ENCODE data around the gene PEX10. TPM values are rescaled to one million over a fixed set of nuclear protein-coding genes. Genes with fewer than 3 reads are reported as not detected.

Gene PEX10
- total RNA-seq, 1 donor from 2014 or later = 26.5 TPM

- no peak for DNase-seq (ENCODE audit: low read depth)
- no peak overlapping the region for H3K4me3 ChIP-seq (ENCODE audit: low read depth, low read length)
- no peak for TF ChIP-seq CTCF (conservative IDR thresholded peaks at IDR 0.05; ENCODE audit: low read depth, low read length)
Observed at GRCh38 chr1:2372551-2373490, 39.5 kb downstream of the PEX10 start.

GRCh38 chr1:2368053-2368744 is 44.2 kb downstream of the PEX10 start:
- TF ChIP-seq CTCF (conservative IDR thresholded peaks at IDR 0.05; ENCODE audit: low read depth, low read length) = no peak
- no peak for DNase-seq (ENCODE audit: low read depth)
- no peak overlapping the region for H3K4me3 ChIP-seq (ENCODE audit: low read depth, low read length)

DNA sequence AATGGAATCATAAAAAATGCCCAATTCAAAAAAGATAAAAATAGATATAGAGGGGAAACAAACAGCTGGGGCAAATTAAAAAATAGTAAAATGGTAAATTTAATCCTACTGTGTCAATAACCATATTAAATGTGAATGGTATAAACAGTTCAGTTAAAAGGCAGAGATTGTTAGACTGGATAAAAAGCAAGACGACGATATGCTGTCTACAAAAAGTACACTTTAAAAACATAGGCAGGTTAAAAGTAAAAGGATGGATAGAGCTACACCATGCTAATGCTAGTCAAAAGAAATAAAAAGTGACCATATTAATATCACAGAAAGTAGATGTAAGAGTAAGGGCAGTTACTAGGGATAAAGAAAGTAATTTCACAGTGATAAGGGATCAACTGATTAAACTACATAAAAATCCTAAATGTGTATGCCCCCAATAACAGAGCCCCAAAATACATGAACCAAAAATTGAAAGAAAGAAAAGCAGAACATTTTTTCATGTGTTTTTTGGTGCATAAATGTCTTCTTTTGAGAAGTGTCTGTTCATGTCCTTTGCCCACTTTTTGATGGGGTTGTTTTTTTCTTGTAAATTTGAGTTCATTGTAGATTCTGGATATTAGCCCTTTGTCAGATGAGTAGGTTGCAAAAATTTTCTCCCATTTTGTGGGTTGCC is 48.4 kb downstream of the PEX10 start:
- no peak for DNase-seq (ENCODE audit: low read depth)
- no peak for TF ChIP-seq CTCF (conservative IDR thresholded peaks at IDR 0.05; ENCODE audit: low read depth, low read length)
- H3K4me3 ChIP-seq (ENCODE audit: low read depth, low read length) = no peak overlapping the region

- DNase-seq (ENCODE audit: low read depth) = no peak
- TF ChIP-seq CTCF (conservative IDR thresholded peaks at IDR 0.05; ENCODE audit: low read depth, low read length) = no peak
Observed at GRCh38 chr1:2360588-2361364, 51.6 kb downstream of the PEX10 start.

GRCh38 chr1:2358651-2359640 is 53.4 kb downstream of the PEX10 start:
- DNase-seq (ENCODE audit: low read depth) = no peak
- H3K4me3 ChIP-seq (ENCODE audit: low read depth, low read length) = no peak overlapping the region
- TF ChIP-seq CTCF (conservative IDR thresholded peaks at IDR 0.05; ENCODE audit: low read depth, low read length) = no peak

More at GRCh38 chr1:2360588-2361364, 51.6 kb downstream of the PEX10 start:
- no peak overlapping the region for H3K4me3 ChIP-seq (ENCODE audit: low read depth, low read length)

Data from epithelial cell of proximal tubule (primary cell).